Brain microvascular endothelial cell (primary cell): Measurements from ENCODE around the gene PLCB1.
A peak's percentile ranks its signal among the peaks of the same experiment; 100 is the strongest.

Experiments used
- DNase-seq: peaks from one replicate; pipeline ENCODE4 v3.0.0-alpha.2; 2020
- H3K27ac ChIP-seq: fragments of 250-450 bp; sonication (Bioruptor Pico); 2 replicates; pipeline ENCODE4 v1.5.1; 2020; ENCODE audit warnings: mild to moderate bottlenecking, moderate library complexity
- H3K27me3 ChIP-seq: fragments of 250-450 bp; sonication (Bioruptor Pico); replicated peaks from 2 replicates; pipeline ENCODE4 v1.5.1; 2020; ENCODE audit warnings: mild to moderate bottlenecking
- H3K36me3 ChIP-seq: fragments of 250-450 bp; sonication (Bioruptor Pico); replicated peaks from 2 replicates; pipeline ENCODE4 v1.5.1; 2020; ENCODE audit warnings: mild to moderate bottlenecking
- H3K4me3 ChIP-seq: 2 replicates; pipeline ENCODE4 v1.5.1; 2011; ENCODE audit warnings: low read depth, mild to moderate bottlenecking, control low read depth, low read length, moderate library complexity
- in situ Hi-C: cut with HindIII; loops from 2 replicates; pipeline ENCODE4 v1.10.0; 2017; ENCODE audit warnings: low sequenced_read_pairs, low pct_ligation_motif_present
- TF ChIP-seq, protein P1 (sequence below): IDR thresholded peaks from 2 replicates; pipeline ENCODE4 v1.5.1; 2011; ENCODE audit warnings: low read depth, mild to moderate bottlenecking, moderate library complexity, low read length, control low read depth, inconsistent platforms; ENCODE audit errors: missing control alignments

PLCB1 gene

GRCh38 chr20:8648466-8648865, 516.4 kb downstream of the PLCB1 start:
- in situ Hi-C loops, result no loop called here
- Histone ChIP-seq H3K4me3 (no peak overlapping the region), H3K27me3 (no peaks in the 10 kb centered on the region), H3K36me3 (no peaks in the 10 kb centered on the region), H3K27ac (no peak overlapping the region)
- DNase-seq, result no peak
- TF ChIP-seq, protein P1, sequence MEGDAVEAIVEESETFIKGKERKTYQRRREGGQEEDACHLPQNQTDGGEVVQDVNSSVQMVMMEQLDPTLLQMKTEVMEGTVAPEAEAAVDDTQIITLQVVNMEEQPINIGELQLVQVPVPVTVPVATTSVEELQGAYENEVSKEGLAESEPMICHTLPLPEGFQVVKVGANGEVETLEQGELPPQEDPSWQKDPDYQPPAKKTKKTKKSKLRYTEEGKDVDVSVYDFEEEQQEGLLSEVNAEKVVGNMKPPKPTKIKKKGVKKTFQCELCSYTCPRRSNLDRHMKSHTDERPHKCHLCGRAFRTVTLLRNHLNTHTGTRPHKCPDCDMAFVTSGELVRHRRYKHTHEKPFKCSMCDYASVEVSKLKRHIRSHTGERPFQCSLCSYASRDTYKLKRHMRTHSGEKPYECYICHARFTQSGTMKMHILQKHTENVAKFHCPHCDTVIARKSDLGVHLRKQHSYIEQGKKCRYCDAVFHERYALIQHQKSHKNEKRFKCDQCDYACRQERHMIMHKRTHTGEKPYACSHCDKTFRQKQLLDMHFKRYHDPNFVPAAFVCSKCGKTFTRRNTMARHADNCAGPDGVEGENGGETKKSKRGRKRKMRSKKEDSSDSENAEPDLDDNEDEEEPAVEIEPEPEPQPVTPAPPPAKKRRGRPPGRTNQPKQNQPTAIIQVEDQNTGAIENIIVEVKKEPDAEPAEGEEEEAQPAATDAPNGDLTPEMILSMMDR, result no peak

DNA sequence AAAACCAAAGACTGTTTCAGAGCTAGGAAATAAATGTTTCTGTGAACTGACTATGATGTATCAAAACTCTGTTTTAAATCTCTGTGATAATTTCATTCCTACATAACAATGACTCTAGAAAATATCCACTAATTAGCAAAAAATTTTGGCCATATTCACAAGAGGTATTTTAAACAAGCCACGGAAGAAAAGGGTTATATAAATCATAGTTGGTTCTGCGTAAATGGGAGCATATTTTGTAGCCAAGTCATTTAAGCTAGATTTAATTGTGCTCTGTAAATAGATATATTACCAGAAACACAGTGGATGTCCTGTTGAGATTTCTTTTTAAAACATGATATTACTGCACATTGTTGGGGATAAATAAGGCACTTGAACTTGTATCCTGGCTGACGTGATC, 520.3 kb downstream of the PLCB1 start:
- in situ Hi-C loops, result no loop called here
- TF ChIP-seq, protein P1, result no peak

DNA sequence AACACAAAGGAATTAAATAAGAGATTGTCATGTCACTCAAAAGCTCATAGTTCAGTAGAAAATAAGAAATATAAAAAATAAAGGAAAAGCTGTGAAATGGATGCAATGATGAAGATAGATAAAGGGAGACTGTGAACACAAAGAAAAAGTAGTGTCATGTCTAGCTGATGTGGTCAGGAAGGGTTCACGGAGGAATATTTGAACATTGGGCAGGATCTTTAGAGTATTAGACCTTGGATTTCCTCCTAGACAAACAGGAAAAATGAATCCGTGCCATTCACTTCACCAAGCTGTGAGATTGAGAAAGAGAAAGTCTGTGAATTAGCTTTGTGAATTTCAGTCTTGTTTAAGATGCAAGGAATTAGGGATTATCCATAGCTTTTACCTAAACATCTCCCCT, 522.4 kb downstream of the PLCB1 start:
- no peak overlapping the region for H3K27ac ChIP-seq
- H3K4me3 ChIP-seq, result no peak overlapping the region
- in situ Hi-C loops, result no loop called here
- no peak for DNase-seq
- no peaks in the 10 kb centered on the region for H3K27me3 ChIP-seq
- TF ChIP-seq, protein P1, result no peak
- no peaks in the 10 kb centered on the region for H3K36me3 ChIP-seq

More for the DNA sequence above, 520.3 kb downstream of the PLCB1 start:
- H3K4me3 ChIP-seq, result no peak overlapping the region
- DNase-seq, result no peak
- H3K36me3 ChIP-seq, result no peaks in the 10 kb centered on the region
- H3K27me3 ChIP-seq, result no peaks in the 10 kb centered on the region
- H3K27ac ChIP-seq, result no peak overlapping the region

- TF ChIP-seq, protein P1, result no peak
- H3K36me3 ChIP-seq, result no peaks in the 10 kb centered on the region
- H3K27ac ChIP-seq, result no peak overlapping the region
- in situ Hi-C loops, result no loop called here
- H3K4me3 ChIP-seq, result no peak overlapping the region
- peak; percentile 24 for DNase-seq
- H3K27me3 ChIP-seq, result no peaks in the 10 kb centered on the region
Observed at GRCh38 chr20:8656335-8656734, 524.3 kb downstream of the PLCB1 start.

DNA sequence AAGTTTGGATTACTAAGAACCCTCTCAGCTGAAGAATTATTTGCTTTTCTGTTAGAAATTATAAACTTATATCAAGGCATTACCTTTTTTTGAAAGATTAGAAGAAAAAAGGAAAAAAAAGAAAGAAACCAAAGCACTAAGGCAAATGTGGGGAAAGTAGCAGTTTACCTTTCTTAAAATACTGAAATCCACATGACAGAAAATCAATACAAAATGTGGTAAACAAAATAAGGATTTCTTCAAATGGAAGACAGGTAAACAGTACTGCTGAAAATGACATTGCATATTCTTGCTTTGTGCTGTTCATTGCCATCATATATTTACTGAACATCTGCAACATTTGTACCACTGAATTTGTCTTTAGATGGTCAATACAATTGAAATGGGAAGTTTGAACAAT, 525.6 kb downstream of the PLCB1 start:
- H3K27ac ChIP-seq, result no peak overlapping the region
- H3K36me3 ChIP-seq, result no peaks in the 10 kb centered on the region
- H3K4me3 ChIP-seq, result no peak overlapping the region
- no peak for DNase-seq
- no peaks in the 10 kb centered on the region for H3K27me3 ChIP-seq
- in situ Hi-C loops, result no loop called here
- TF ChIP-seq, protein P1, result no peak

DNA sequence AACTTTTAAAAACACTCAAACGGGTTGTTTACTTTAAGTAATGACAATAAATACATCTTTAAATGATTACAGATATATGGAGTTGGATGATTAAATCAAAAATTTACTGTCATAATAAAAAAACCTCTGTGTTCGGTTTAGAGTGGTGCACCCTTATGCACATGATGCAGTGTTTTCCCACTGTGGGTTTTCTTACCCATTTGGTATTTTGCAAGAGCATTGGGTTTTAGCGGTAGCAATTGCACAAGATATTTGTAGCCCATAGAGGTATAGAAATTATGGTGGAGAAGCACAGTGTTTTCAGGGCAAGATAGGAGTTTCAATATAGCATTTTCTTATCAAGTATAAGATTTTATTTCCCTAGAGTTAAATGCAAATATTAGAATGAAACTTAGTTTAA, 526.0 kb downstream of the PLCB1 start:
- in situ Hi-C loops, result no loop called here
- DNase-seq, result no peak
- no peak overlapping the region for H3K4me3 ChIP-seq
- H3K27ac ChIP-seq, result no peak overlapping the region
- H3K27me3 ChIP-seq, result no peaks in the 10 kb centered on the region
- H3K36me3 ChIP-seq, result no peaks in the 10 kb centered on the region
- TF ChIP-seq, protein P1, result no peak
